B cell (primary cell): Measurements from ENCODE around the gene RERGL. TPM values are rescaled to one million over a fixed set of nuclear protein-coding genes. Genes with fewer than 3 reads are reported as not detected.

Source experiments
- ATAC-seq: fragments of 200-7000 bp; cut with Tn5 transposase; one replicate; pipeline ENCODE4 v1.10.0; 2021; ENCODE audit warnings: low read depth, mild to moderate bottlenecking, moderate number of reproducible peaks, moderate library complexity
- CTCF ChIA-PET: fragments of 350-600 bp; sonication (Branson Sonifier 250); formaldehyde crosslinking; loops from one replicate; lab custom pipeline; 2021; ENCODE audit warnings: antibody characterized with exemption, inconsistent platforms; lab: Charles Lee
- POLR2A ChIA-PET: fragments of 350-600 bp; sonication (Branson Sonifier 250); formaldehyde crosslinking; loops from one replicate; lab custom pipeline; 2021; ENCODE audit warnings: antibody characterized with exemption; lab: Charles Lee
- DNase-seq: peaks from one replicate; pipeline ENCODE4 v3.0.0; 2013
- H2AFZ ChIP-seq: 2 replicates; pipeline ENCODE4 v1.6.1; 2012; ENCODE audit warnings: mild to moderate bottlenecking, low read depth, low read length; ENCODE audit not compliant: insufficient read depth, poor library complexity, severe bottlenecking
- H3K27ac ChIP-seq, 2 donors: 1 replicate in 1 of 2; 2 replicates in 1 of 2; pipeline ENCODE4 v1.5.1; 2012 to 2013; ENCODE audit warnings: low read length in 2 of 2, mild to moderate bottlenecking in 2 of 2, moderate library complexity in 1 of 2
- H3K27me3 ChIP-seq, 4 experiments: fragments of 200-600 bp in 1 of 4; sonication (generic) in 1 of 4; replicated peaks in 1 of 4; 1 replicate in 2 of 4; 2 replicates in 2 of 4; pipeline versions ENCODE4 v1.6.1 to v1.7.0; 2013 to 2016; ENCODE audit warnings: low read length in 3 of 4, mild to moderate bottlenecking in 2 of 4, mixed read lengths in 1 of 4, moderate library complexity in 1 of 4; ENCODE audit not compliant: insufficient read depth in 4 of 4, control insufficient read depth in 3 of 4; ENCODE audit errors: control extremely low read depth in 1 of 4
- H3K36me3 ChIP-seq, 2 experiments: replicated peaks in 1 of 2; 1 replicate in 1 of 2; 2 replicates in 1 of 2; pipeline versions ENCODE4 v1.6.1 to v1.7.1; 2013; ENCODE audit warnings: low read length in 1 of 2; ENCODE audit not compliant: insufficient read depth in 2 of 2, control insufficient read depth in 1 of 2; ENCODE audit errors: control extremely low read depth in 1 of 2, extremely low read depth in 1 of 2
- H3K4me1 ChIP-seq, 2 donors: fragments of 200-600 bp in 1 of 2; sonication (generic) in 1 of 2; 1 replicate in 1 of 2; 2 replicates in 1 of 2; pipeline versions ENCODE4 v1.5.1 to v1.6.1; 2013 to 2017; ENCODE audit warnings: low read length in 2 of 2; ENCODE audit not compliant: control insufficient read depth in 2 of 2, insufficient read depth in 2 of 2
- H3K4me2 ChIP-seq: replicated peaks from 2 replicates; pipeline ENCODE3; 2012; ENCODE audit warnings: mild to moderate bottlenecking, low read depth, low read length; ENCODE audit not compliant: poor library complexity, severe bottlenecking
- H3K4me3 ChIP-seq, 5 experiments: fragments of 200-600 bp in 1 of 5; sonication (generic) in 1 of 5; 1 replicate in 3 of 5; 2 replicates in 2 of 5; pipeline versions ENCODE4 v1.5.1 to v1.7.0; 2011 to 2016; ENCODE audit warnings: low read length in 4 of 5, mild to moderate bottlenecking in 4 of 5, low read depth in 2 of 5, control low read depth in 1 of 5, moderate library complexity in 1 of 5; ENCODE audit not compliant: insufficient read depth in 1 of 5; ENCODE audit errors: control extremely low read depth in 1 of 5, extremely low read depth in 1 of 5
- H3K79me2 ChIP-seq: fragments of 200-600 bp; sonication (generic); one replicate; pipeline ENCODE4 v1.6.0; 2016; ENCODE audit warnings: low read length; ENCODE audit not compliant: control insufficient read depth, insufficient read depth
- H3K9ac ChIP-seq: fragments of 200-600 bp; sonication (generic); 2 replicates; pipeline ENCODE4 v1.6.1; 2017; ENCODE audit warnings: mild to moderate bottlenecking, low read length, moderate library complexity
- H3K9me3 ChIP-seq, 3 donors: one replicate each; pipeline versions ENCODE4 v1.6.1 to v1.7.1; 2013; ENCODE audit warnings: low read length in 2 of 3; ENCODE audit not compliant: control insufficient read depth in 2 of 3, insufficient read depth in 1 of 3; ENCODE audit errors: control extremely low read depth in 1 of 3
- H4K20me1 ChIP-seq: 2 replicates; pipeline ENCODE4 v1.6.0; 2012; ENCODE audit warnings: mild to moderate bottlenecking, low read length; ENCODE audit not compliant: insufficient read depth, control insufficient read depth, poor library complexity, severe bottlenecking
- H3K27ac Mint-ChIP-seq: one replicate; pipeline ENCODE4 v1.8.0; 2021; ENCODE audit warnings: mixed read lengths
- H3K27me3 Mint-ChIP-seq: one replicate; pipeline ENCODE4 v1.8.0; 2021; ENCODE audit warnings: mixed read lengths
- H3K4me1 Mint-ChIP-seq: one replicate; pipeline ENCODE4 v1.8.0; 2021; ENCODE audit warnings: mixed read lengths
- H3K4me3 Mint-ChIP-seq: one replicate; pipeline ENCODE4 v1.8.0; 2021; ENCODE audit warnings: mixed read lengths
- H3K9me3 Mint-ChIP-seq: one replicate; pipeline ENCODE4 v1.8.0; 2022; ENCODE audit warnings: mixed read lengths; ENCODE audit not compliant: insufficient read depth
- CTCF ChIP-seq: fragments of 200-600 bp; IDR thresholded peaks from one replicate; pipeline ENCODE4 v1.8.0; 2022; ENCODE audit warnings: antibody characterized with exemption, mild to moderate bottlenecking
- EZH2 ChIP-seq: IDR thresholded peaks from 2 replicates; pipeline ENCODE4 v1.6.1; 2012; ENCODE audit warnings: borderline replicate concordance, low read depth, mild to moderate bottlenecking, moderate library complexity, low read length; ENCODE audit not compliant: insufficient read depth, poor library complexity, severe bottlenecking
- WGBS: methylation state at CpG from one replicate; pipeline ENCODE4 v1.1.5; 2013; ENCODE audit warnings: missing lambda C conversion rate; ENCODE audit not compliant: insufficient coverage; 5-methylcytosine and 5-hydroxymethylcytosine counted together
- intact Hi-C: fragments of 100-400 bp; cut with micrococcal nuclease; formaldehyde crosslinking; loops from one replicate; pipeline ENCODE4 v1.10.0; 2022
- polyA plus RNA-seq: library from polyadenylated mRNA; depleted of rRNA; stranded (reverse); fragments of >200 nt; gene quantifications from 2 replicates; pipeline ENCODE4 v1.2.3, GENCODE V29; 2012
- total RNA-seq, 2 donors: library from RNA; stranded (reverse); fragments of 120-200 nt in 1 of 2; gene quantifications; 1 replicate in 1 of 2; 2 replicates in 1 of 2; pipeline versions ENCODE4 v1.2.3 to v1.2.4, GENCODE V29; 2013 to 2022

The RERGL gene
- total and polyA plus RNA-seq, 2 donors (not counting 1 experiment from before 2014, with no cell fraction given): not detected

- H4K20me1 ChIP-seq: no peaks in the 10 kb centered on the region
- H3K9ac ChIP-seq: no peak overlapping the region
- ChIA-PET CTCF (no interaction called here), POLR2A (no interaction called here)
- H3K79me2 ChIP-seq: no peaks in the 10 kb centered on the region
- Mint-ChIP-seq H3K4me1 (no peaks in the 10 kb centered on the region), H3K27ac (no peak overlapping the region), H3K4me3 (no peak overlapping the region), H3K9me3 (no peaks in the 10 kb centered on the region), H3K27me3 (no peaks in the 10 kb centered on the region)
- no peak for ATAC-seq
- DNase-seq: no peak
- TF ChIP-seq EZH2: no peak
- TF ChIP-seq CTCF: no peak
- intact Hi-C loops: no loop called here
- no peak overlapping the region for H2AFZ ChIP-seq
- H3K27ac ChIP-seq: no peak overlapping the region
- peaks cover 0 to 1% (median 0%) of the 10 kb centered on the region in 3 donors for H3K9me3 ChIP-seq
- no peaks in the 10 kb centered on the region for H3K27me3 ChIP-seq
- 55% methylated on average over 3 of the region's 7 CpGs for WGBS
- H3K4me2 ChIP-seq: no peak overlapping the region
- no peaks in the 10 kb centered on the region for H3K4me1 ChIP-seq
- H3K4me3 ChIP-seq: no peak overlapping the region
- no peaks in the 10 kb centered on the region for H3K36me3 ChIP-seq
Measured at GRCh38 chr12:18079541-18080246, 10.3 kb downstream of the RERGL start.

GRCh38 chr12:18074001-18074400 lies 16.0 kb downstream of the RERGL start:
- no peaks in the 10 kb centered on the region for H3K79me2 ChIP-seq

More at GRCh38 chr12:18074001-18074400, 16.0 kb downstream of the RERGL start:
- no peaks in the 10 kb centered on the region for H3K36me3 ChIP-seq
- H3K4me3 ChIP-seq: no peak overlapping the region
- no peak overlapping the region for H2AFZ ChIP-seq
- Mint-ChIP-seq H3K9me3 (no peaks in the 10 kb centered on the region), H3K4me1 (no peaks in the 10 kb centered on the region), H3K27ac (no peak overlapping the region), H3K4me3 (no peak overlapping the region), H3K27me3 (no peaks in the 10 kb centered on the region)
- no peak overlapping the region for H3K4me2 ChIP-seq
- CTCF ChIA-PET: no interaction called here
- H3K9ac ChIP-seq: no peak overlapping the region
- TF ChIP-seq EZH2 (no peak), CTCF (no peak)
- no peak for ATAC-seq
- 50% methylated on average over 1 of the region's 3 CpGs for WGBS
- POLR2A ChIA-PET: no interaction called here
- DNase-seq: no peak
- H3K9me3 ChIP-seq: peaks cover 0 to 11% (median 1%) of the 10 kb centered on the region in 3 donors
- H4K20me1 ChIP-seq: no peaks in the 10 kb centered on the region
- H3K27ac ChIP-seq: no peak overlapping the region
- no peaks in the 10 kb centered on the region for H3K27me3 ChIP-seq
- intact Hi-C loops: no loop called here
- H3K4me1 ChIP-seq: no peaks in the 10 kb centered on the region
